CD1c-positive myeloid dendritic cell (primary cell): ENCODE measurements around the gene SUPT3H.
"Not testable (repeated sequence)": the region's sequence is repeated elsewhere in the genome, so short reads cannot be mapped to it uniquely, and the experiment has no call there.

Experiments
- DNase-seq: peaks from one replicate; pipeline ENCODE4 v3.0.0-alpha.2; 2016; ENCODE audit errors: extremely low spot score

Gene SUPT3H

DNA sequence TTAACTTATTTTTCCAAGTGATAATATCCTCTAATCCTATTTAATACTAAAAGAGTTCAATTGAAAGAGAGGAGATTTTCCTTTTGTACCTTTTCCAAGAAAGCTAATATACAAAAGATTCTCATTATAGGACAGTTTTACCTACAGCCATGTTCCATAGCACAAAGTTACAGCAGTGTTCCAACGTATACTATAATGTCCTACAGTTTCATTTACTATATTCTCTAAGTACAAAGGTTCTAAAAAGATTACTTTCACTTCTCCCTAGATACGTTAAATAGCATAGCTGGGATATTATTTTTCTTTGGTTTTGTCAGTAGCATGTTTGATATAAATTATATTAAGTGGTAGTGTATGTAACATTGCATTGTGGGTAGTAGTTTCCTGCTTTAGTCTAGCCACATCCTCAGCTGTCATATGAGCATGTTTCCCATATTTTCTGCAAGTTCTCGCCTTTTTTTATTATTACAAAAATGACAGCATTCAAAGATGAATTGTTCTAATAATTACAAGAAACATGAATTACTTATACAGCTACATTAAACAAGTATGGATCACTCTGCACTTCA lies 54.0 kb downstream of the SUPT3H start:
- DNase-seq = no peak

DNA sequence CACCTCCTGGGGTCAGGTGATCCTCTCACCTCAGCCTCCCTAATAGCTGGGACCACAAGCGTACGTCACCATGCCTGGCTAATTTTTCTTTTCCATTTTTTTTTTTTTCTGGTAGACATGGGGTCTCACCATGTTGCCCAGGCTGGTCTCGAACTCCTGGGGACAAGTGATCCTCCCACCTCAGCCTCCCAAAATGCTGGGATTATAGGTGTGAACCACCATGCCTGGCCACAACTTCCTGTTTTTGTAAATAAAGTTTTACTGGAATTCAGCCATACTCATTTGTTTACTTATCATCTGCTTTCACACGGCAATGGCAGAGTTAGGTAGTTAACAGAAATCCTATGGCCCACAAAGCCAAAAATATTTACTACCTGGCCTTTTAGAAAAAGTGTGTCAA lies 57.4 kb downstream of the SUPT3H start:
- no peak for DNase-seq

DNA sequence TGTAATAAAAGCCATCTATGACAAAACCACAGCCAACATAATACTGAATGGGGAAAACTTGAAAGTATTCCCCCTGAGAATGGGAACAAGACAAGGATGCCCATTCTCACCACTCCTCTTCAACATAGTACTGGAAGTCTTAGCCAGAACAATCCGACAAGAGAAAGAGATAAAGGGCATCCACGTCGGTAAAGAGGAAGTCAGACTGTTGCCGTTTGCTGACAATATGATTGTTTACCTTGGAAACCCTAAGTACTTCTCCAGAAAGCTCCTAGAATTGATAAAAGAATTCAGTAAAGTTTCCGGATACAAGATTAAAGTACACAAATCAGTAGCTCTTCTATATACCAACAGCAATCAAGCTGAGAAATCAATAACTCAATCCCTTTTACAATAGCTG lies 63.6 kb downstream of the SUPT3H start:
- DNase-seq = no peak

DNA sequence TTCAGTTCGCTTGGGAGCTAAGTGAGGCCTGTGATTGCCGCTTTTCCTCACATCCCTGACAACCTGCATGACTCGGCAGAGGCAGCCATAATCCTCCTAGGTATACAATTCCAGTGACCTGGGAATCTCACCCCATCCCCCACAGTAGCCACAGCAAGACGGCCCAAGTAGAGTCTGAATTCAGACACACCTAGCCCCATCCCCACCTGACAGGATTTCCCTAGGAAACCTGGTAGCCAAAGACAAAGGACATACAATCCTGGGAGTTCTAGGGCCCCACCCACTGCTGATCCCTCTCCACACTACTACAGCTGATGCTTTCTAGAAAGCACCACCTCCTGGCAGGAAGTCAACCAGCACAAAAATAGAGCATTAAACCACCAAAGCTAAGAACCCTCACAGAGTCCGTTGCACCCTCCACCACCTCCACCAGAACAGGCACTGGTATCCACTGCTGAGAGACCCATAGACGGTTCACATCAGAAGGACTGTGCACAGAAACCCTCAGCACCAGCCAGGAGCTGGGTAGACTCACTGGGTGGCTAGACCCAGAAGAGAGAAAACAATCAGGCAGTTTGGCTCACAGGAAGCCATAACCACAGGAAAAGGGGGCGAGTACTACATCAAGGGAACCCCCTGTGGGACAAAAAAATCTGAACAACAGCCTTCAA lies 67.5 kb downstream of the SUPT3H start:
- DNase-seq = no peak

DNA sequence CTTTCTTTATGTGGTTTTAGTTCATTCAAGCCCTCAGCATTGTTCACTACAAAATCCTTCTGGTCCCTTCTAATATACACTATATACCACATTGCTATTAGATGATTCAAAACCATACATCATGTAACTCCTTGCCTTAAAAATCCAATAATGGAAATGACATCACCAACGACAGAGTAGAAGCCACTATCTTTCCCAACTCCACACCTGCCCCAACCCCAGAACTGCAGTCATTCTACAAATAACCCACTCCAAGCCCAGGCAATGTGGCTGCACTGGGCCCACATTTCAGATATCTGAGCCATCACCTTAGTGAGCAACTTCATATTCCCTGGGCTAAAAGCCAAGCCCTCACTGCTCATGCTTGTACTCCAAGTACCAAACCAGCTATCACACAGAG lies 72.2 kb downstream of the SUPT3H start:
- DNase-seq = no peak

DNA sequence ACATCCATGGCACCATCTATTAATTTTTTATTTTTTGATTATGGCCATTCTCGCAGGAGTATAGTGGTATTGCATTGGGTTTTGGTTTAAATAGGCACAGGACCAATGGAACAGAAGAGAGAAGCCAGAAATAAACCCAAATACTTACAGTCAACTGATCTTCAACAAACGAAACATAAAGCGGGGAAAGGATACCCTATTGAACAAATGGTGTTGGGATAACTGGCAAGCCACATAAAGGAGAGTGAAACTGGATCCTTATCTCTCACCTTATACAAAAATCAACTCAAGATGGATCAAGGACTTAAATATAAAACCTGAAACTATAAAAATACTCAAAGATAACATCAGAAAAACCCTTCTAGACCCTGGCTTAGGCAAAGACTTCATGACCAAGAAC lies 74.9 kb downstream of the SUPT3H start:
- DNase-seq = no peak

DNA sequence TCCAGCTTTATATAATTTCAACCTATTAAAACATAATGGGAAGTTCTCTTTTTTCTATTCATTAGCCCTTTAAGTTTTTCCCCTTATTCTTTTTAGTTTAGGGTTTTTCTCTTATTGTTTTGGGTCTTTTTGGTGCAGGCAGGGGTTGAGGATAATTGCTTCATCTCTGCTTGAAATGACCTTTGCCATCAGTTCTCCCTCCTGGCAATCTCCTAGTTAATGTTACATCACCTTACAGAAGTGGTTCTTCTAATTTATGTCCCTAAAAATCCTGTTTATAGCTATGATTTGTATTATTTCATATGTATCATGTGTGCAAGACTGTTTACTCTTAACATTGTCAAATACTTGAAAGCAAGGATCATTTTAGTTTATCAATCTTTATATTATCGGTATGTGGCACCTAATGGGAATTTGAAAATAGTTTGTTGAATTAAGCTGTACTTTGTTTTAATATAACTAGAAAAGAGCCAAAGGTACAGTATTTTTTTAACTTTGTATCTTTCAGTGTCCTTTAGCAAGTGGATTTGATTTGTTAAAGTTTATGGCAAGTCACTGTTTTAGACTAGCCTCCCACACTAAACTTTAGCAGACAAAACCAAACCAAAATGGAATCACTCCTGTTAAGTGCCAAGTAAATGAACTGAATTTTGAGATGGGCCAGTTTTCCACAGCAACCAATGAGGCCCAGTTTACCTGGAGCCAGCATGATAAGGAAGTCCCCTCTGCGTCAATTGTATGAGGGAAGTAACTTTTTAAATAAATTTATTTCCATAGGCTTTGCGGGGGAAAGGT lies 76.2 kb downstream of the SUPT3H start:
- no peak for DNase-seq

DNA sequence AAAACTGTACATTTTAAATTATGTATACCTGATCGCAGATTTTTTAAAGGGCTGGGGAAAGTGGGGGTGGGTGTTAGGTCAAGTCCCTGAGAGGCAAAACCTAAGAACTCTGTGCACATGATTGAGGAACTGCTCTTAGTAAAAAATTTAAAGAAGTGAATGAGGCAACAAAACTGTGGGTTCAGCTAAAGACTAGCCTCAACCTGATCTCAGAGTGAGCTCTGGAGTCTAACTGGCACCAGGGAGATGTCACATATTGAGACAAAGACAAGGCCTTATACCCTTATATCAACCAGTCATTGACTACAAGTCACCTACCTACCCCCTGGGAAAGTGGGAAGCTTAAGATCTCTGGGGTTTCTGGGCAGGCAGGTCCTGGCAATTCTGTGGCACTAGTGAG lies 77.0 kb downstream of the SUPT3H start:
- DNase-seq = no peak

DNA sequence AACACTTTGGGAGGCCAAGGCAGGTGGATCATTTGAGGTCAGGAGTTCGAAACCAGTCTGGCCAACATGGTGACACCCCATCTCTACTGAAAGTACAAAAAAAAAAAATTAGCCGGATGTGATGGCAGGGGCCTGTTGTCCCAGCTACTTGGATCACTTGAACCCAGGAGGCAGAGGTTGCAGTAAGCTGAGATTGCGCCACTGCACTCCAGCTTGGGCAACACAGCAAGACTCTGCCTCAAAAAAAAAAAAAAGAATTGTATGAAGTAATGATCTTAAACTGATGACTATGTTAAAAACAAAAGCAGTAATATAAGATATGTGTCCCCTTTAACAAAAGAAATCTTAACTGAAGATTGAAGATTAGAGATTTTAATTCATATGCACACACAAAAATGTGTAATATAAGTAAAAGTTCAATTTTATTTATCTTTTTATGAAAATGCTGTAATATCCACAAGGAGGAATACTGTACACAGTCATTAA lies 78.6 kb downstream of the SUPT3H start:
- DNase-seq = no peak

DNA sequence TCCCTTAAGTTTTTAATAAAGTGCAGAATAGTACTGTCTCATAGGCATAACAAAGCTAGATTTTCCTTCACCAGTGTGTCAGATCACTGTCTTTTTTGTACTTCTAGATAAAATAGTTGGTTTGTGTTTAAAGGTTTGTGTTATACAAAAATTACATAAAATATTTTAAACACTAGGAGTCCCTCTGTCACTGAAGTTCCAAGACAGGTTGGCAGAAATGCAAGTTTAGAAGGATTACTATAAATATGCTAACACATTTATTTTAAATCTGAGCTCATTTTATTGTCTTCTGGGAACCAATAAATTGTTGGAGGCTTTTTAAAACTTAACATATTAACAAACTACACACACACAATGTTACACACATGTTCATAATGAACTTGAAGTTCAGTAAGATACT lies 80.4 kb downstream of the SUPT3H start:
- no peak for DNase-seq

DNA sequence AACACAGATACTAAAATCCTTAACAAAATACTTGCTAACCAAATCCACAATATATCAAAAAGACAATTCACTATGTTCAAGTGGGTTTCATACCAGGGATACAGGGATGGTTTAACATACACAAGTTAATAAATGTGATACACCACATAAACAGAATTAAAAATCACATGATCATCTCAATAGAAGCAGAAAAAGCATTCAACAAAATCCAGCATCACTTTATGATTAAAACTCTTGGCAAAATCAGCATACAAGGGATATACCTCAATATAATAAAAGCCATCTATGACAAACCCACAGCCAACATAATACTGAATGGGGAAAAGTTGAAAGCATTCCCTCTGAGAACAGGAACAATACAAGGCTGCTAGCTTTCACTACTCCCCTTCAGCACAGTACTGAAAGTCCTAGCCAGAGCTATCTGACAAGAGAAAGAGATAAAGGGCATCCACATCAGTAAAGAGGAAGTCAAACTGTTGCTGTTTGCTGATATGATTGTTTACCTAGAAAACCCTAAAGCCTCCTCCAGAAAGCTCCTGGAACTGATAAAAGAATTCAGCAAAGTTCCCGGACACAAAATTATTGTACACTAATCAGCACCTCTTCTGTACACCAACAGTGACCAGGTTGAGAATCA lies 83.6 kb downstream of the SUPT3H start:
- not testable (repeated sequence) for DNase-seq

DNA sequence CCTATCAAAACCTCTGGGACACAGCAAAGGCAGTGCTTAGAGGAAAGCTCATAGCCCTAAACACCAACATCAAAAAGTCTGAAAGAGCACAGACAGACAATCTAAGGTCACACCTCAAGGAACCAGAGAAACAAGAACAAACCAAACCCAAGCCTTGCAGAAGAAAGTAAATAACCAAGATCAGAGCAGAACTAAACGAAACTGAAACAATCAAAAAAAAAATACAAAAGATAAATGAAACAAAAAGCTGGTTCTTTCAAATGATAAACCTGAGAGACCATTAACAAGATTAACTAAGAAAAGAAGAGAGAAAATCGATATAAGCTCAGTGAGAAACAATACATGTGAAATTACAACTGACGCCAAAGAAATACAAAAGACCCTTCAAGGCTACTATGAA lies 84.4 kb downstream of the SUPT3H start:
- no peak for DNase-seq

DNA sequence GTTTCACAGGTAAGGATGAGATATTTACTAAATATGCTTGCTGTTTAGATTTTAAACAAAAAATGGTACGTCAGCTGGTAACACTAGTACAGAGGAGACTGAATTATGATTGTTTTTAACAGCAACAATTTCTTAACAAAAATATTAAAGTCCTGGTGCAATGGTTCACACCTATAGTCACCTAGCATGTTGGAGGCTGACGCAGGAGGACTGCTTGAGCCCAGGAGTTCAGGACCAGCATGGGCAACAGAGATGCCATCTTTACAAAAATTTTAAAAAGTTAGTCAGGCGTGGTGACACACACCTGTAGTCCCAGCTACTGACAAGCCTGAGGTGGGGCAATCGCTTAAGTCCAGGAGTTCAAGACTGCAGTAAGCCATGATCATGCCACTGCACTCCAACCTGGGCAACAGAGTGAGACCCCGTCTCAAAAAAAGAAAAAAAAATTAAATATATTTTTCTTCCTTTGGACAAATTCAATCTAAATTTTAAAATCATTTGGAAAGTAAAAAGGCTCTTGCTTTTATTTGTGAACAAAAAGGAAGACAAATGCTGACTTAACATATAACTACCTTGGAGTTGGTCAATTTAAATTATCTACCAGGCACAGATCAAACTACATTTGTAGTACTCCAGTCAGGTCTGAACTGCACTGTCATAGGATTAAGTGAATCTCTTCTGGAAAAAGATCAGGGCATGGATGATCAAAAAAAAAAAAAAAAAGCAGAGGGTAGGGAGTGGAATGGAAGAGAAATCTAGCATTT lies 87.8 kb downstream of the SUPT3H start:
- no peak for DNase-seq

DNA sequence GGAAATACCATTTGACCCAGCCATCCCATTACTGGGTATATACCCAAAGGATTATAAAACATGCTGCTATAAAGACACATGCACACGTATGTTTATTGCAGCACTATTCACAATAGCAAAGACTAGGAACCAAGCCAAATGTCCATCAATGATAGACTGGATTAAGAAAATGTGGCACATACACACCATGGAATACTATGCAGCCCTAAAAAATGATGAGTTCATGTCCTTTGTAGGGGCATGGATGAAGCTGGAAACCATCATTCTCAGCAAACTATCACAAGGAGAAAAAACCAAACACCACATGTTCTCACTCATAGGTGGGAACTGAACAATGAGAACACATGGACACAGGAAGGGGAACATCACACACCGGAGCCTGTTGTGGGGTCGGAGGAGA lies 91.0 kb downstream of the SUPT3H start:
- not testable (repeated sequence) for DNase-seq

DNA sequence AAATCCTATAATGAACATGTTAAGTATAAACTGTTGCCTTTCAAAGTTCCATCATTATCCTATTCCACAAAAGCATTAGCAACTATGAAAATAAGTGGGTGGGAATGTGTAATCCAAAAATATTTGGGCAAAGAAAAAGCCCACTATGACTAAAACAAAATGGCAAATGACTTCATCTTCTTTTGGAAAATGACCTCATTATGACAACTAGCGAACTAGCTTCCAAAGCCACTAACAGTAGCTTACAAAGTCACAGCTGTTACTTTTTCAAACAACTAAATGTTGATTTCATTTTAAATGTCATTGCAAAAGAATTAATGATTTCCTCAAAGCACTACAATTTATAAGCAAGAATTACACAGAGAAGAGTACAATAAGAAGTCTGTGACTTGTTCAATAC lies 99.4 kb downstream of the SUPT3H start:
- no peak for DNase-seq

DNA sequence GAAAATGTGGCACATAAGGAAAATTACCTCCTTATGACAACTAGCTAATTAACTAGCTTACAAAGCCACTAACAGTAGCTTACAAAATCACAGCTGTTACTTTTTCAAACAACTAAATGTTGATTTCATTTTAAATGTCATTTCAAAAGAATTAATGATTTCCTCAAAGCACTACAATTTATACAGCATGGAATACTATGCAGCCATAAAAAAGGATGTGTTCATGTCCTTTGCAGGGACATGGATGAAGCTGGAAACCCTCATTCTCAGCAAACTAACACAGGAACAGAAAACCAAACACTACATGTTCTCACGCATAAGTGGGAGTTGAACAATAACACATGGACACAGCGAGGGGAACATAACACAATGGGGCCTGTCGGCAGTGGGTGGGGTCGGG lies 100.0 kb downstream of the SUPT3H start:
- not testable (repeated sequence) for DNase-seq

DNA sequence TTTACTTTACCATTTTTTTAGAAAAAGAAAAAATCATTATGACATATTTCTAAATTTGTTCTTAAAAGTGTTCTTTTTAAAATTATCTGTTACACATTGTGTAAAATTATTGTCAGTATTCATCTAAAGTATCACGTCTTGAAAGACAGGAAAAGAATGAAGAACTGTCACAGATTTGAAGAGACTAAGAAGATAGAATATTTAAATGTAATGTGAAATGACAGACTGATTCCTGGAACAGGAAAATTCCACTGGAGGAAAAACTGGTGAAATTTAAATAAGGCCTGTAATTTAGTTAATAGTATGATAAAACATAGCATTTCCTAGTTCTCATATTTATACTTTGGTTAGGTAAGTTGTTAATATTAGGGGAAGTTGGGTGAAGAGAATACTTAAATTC lies 102.4 kb downstream of the SUPT3H start:
- no peak for DNase-seq

DNA sequence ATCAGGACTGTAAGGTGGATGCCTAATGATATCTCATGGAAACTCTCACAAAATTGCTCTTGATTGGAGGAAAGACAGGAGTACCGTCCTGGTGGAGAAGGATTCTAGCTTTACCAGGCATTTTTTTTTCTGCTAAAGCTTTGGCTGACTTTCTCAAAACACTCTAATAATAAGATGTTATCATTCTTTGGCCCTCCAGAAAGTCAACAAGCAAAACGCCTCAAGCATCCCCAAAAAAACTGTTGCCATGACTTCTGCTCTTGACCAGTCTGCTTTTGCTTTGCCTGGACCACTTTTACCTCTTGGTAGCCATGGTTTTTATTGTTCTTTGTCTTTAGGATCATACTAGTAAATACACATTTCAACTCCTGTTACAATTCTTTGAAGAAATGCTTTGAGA lies 105.1 kb downstream of the SUPT3H start:
- DNase-seq = no peak

DNA sequence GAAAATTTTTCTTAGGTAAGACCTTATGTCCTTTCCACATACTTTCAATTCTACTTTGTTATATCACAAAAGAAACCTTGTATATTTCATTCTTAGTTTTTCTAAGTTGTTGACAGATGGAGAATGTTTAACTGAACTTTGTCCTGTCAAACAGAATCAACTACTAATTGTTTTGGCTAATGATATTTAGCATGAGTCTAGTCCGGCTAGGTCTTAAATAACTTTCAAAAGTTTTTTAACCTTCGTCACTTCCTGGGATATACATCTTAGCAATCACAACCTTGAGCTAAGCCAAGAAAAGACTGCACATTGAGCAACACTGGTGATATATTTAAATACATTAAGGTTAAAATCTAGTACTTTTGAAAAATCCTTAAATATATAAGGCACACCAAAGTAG lies 112.5 kb downstream of the SUPT3H start:
- no peak for DNase-seq

DNA sequence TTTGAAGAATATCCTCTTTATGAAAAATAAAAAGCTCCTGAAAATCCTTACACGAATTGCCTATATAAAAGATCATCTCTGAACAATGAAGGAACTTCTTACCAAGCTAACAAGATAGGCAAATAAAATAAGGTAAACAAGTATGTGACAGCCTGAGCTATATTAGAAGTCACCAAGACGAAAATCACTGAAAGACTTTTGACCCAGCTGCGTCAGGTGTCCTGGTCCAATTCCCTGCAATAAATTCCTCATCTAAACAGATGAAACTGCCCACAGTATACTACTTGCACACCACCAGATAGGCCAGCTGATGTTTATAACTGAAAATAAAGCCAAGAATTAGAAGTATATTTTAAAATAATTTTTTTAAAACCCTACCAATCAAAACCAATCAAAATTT lies 117.0 kb downstream of the SUPT3H start:
- no peak for DNase-seq

DNA sequence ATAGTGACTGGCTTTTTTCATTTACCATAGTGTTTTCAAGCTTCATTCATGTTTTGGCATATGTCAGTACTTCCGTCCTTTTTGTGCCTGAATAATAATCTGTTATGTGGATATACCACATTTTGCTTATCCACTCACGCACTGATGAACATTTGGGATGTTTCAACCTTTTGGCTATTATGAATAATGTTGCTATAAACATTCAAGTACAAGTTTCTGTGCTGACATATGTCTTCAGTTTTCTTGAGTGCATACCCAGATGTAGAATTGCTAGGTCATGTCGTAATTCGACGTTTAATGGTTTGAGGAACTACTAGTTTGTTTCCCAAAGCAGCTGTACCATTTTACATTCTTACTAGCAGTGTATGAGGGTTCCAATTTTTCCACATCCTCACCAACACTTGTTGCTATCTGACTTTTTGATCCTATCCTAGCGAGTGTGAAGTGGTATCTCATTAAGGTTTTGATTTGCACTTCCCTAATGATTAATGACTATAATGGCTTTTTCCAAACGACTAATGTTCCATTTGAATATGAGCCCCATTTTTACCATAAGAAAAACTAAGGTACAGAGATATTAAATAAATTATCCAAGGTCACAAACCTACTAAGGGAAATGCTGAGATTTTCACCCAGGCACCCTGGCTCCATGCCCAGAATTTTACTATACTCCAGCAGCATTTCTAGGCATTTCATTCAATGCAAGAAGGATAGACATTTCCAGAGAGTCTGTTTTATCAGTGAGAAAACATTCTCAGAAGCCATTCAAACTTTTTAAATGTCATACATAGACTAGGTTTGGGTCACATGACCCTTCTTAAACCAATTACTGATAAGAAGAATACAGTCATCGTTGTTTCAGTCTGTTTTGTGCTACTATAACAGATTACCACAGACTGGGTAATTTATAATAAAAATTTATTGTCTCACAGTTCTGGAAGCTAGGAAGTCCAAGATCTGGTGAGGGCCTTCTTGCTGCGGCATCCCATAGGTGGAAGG lies 120.7 kb downstream of the SUPT3H start:
- DNase-seq = no peak
